PC-9 (cell line): ENCODE measurements around the gene CRHR2.

Source experiments
- EZH2 ChIP-seq: fragments of 200-600 bp; sonication (generic); IDR thresholded peaks from 2 replicates; pipeline ENCODE4 v1.8.0; 2017; ENCODE audit warnings: antibody characterized with exemption, low read depth
- TF ChIP-seq, protein P1 (sequence below): fragments of 200-600 bp; sonication (generic); conservative IDR thresholded peaks from 2 replicates; pipeline ENCODE4 v1.6.1; 2017; ENCODE audit warnings: mixed run types, antibody characterized with exemption, mild to moderate bottlenecking, moderate library complexity

- no peak for TF ChIP-seq EZH2
- TF ChIP-seq, protein P1, sequence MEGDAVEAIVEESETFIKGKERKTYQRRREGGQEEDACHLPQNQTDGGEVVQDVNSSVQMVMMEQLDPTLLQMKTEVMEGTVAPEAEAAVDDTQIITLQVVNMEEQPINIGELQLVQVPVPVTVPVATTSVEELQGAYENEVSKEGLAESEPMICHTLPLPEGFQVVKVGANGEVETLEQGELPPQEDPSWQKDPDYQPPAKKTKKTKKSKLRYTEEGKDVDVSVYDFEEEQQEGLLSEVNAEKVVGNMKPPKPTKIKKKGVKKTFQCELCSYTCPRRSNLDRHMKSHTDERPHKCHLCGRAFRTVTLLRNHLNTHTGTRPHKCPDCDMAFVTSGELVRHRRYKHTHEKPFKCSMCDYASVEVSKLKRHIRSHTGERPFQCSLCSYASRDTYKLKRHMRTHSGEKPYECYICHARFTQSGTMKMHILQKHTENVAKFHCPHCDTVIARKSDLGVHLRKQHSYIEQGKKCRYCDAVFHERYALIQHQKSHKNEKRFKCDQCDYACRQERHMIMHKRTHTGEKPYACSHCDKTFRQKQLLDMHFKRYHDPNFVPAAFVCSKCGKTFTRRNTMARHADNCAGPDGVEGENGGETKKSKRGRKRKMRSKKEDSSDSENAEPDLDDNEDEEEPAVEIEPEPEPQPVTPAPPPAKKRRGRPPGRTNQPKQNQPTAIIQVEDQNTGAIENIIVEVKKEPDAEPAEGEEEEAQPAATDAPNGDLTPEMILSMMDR = no peak
Observed at GRCh38 chr7:30688718-30689221, 6.5 kb upstream of the CRHR2 start.
